ENCODE measurements around the gene HLA-DQA2.
"Not testable (repeated sequence)": the region's sequence is repeated elsewhere in the genome, so short reads cannot be mapped to it uniquely, and the experiment has no call there.

The HLA-DQA2 gene

DNA sequence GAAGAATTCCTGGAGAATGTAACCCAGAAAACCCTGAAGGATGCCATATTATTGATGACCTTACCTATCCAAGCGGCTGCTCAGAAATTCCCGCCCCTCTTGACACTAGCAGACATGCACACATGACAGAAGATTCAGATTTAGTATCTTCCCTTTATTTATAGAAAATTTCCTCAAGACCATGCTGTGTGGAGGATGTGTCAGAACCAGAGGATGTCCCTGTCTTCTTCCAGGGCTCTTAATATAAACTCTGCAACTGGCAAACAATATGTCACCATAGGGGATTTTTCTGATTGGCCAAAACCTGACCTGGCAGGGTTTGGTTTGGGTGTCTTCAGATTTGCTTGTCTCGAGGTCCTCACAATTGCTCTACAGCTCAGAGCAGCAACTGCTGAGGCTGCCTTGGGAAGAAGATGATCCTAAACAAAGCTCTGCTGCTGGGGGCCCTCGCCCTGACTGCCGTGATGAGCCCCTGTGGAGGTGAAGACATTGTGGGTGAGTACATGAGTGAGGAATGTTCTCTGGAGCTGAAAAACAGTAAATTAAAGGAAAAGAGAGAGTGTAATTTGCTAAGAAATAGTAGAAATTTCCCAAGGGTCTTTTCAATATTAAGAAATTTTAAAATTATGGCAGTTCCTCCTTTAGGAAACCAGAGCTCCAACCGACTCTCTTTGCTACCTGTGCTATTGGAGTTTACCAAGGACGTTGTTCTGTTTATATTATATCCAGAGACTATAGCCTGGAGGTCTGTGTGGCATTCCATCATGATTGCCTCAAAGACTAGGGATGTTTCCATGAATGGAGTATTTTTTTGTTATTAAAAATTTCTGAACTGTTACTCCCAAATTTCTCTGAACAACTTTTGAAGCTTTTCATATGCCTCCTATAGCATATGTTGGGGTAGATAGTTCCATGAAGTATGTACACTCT is at the start of gene HLA-DQA2:
Gene HLA-DQA2, plus strand, starts transcription at position 361 of the 930 bp plus-strand sequence. Its CDS starts 53 bp downstream, at position 414.
- no peak for DNase-seq

DNA sequence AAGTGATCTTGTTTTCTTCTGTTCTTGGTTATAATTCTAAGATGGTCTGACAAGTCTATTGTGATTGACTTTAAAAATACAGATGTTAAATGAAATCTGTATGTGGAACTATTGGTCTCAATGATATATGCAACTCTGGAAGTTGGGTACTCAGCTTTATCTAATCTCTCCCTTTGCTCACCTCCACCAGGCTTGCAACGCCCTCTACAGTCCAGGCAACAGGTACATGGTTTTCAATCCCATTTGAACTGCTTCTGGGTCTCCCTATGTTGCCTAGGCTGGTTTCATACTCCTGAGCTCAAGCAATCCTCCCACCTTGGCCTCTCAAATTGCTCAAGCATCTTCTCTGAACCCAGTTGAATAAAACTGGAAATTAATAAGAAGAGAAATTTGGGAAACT is 49.2 kb upstream of the HLA-DQA2 start:
- DNase-seq = peak; percentile 30 to 51

DNA sequence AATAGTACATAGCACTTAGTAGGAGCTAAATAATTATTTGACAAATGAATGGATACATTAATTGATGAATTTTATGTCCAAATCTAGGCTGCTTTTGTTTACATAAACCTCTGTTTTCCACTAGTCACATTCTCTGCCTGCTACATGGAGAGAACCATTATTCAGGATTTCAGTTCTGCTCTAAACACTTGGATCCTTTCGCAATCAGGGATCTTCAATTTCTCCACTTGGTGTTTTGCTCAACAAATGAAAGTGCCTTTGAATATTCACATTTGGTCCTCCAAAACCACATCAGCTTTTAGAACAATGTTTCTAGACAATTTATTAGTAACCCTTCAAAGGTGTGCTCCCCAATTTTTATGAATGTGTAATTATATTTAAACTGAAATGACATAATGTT is 44.2 kb upstream of the HLA-DQA2 start:
- DNase-seq = no peak

DNA sequence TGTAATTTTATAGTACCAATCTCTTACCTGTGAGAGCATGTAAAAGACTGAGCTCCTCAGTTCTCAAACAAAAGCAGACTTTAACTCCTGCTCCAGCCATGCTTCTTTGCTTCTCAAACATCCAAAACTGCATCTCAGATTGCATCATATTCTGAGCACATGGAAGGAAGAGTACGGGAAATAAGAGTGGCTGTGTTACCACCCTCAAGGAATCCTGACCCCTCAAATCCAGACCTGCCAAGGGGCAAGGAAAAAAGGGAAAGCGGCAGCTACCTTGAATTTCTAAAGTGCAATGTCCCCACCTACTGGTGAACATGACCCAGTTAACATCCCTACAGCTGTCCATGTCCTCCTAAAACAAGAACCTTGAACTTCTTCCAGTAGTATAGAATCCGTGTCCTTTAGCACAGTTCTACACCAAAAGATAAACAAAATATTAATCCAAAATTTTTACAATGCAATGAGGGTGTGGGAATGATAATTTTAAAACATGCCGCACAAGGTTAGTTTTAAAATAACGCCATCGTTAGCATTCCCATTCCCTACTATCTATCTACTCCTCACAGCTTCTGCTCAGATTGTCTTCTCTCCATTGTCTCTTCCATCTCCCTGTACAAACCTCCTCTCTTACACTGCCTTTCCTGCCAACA is 40.7 kb upstream of the HLA-DQA2 start:
- peak in 1 of 2 experiments; percentile 16 for DNase-seq

DNA sequence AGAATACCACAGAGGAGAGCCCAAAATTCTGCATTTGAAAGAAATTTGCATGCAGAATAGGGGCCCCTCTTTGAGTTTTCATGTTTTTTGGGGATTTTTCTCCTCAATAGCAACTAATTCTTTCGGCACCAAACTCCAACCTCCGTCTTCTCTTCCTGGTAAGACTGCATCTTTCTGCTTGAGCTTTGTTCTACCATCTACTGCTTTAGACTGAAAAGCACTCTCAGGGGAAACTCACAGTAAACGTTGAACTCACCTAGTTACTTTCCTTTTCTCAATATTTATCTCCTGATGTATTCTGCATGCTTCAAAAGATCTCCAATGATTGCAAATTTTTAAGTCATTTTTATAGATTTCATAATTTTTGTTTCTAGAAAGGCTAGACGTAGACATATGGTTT is 37.8 kb upstream of the HLA-DQA2 start:
- DNase-seq = no peak

DNA sequence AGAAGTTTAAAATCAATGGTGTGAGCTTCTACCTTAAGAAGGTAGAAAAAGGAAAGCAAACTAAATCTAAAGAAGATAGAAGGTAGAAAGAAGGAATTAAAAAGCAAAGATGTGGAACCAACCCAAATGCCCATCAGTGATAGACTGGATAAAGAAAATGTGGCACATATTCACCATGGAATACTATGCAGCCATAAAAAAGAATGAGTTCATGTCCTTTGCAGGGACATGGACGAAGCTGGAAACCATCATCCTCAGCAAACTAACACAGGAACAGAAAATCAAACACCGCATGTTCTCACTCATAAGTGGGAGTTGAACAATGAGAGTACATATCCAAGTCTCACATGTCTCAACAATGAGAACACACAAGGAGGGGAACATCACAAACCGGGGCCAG is 36.0 kb upstream of the HLA-DQA2 start:
- DNase-seq = not testable (repeated sequence)

DNA sequence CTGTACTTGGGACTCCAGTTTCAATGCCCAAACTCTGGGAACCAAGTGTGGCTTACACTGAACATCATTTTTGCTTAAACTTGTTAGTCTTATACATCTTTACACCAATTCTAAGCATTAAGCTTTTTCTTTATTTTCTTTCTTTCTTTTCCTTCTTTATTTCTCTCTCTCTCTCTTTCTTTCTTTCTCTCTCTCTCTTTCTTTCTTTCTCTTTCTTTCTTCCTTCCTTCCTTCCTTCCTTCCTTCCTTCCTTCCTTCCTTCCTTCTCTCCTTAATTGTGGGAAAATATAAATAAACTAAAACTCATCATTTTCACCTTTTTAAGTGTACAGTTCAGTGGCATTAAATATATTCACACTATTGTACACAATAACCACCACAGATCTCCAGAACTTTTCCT is 31.6 kb upstream of the HLA-DQA2 start:
- no peak for DNase-seq

DNA sequence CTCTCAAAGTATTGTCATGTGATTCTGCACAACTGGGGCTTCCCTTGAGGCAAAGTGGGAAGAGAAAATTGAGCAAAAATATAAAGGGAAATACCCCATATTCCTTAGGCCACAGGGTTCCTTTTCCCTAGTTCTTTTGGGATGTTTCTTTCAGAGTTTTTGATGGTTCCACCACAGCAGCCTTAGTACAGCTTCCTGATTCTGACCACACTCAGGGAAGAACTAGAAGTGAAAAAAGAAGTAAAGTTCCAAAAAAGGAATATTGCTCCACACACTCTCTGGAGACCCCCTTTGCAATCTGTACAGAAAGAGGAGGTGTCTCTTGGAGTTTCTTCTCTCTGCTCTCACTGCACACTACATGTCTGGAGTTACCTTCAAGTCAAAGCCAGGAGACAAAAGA is 27.9 kb upstream of the HLA-DQA2 start:
- DNase-seq = no peak

DNA sequence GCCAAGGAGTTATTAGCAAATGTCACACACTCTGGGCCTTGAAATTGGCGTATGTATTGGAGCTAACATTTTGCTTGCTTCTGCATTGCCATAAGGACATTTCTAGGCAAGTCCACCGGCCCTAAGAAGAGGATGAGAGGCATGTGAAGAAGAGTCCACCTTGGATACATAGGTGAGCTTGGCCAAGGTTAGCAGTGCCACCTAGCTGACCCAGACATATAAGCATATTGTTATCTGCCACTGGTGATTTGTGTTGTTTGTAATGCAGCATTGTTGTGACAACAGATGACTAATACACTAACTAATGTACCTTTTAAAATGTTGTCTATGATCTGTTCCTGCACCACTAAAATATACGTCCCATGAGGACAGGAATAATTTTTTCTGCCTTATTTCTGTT is 24.8 kb upstream of the HLA-DQA2 start:
- no peak for DNase-seq

DNA sequence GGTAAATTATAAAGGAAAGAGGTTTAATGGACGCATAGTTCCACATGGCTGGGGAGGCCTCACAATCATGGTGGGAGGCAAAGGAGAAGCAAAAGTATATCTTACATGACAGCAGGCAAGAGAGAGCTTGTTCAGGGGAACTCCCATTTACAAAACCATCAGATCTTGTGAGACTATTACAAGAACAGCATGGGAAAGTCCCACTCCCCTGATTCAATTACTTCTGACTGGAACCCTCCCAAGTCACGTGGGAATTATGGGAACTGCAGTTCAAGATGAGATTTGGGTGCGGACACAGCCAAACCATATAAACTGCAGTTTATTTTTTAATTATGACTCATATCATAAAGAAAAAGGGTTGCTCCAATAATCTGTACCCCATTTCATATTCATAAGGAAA is 22.3 kb upstream of the HLA-DQA2 start:
- DNase-seq = no peak

DNA sequence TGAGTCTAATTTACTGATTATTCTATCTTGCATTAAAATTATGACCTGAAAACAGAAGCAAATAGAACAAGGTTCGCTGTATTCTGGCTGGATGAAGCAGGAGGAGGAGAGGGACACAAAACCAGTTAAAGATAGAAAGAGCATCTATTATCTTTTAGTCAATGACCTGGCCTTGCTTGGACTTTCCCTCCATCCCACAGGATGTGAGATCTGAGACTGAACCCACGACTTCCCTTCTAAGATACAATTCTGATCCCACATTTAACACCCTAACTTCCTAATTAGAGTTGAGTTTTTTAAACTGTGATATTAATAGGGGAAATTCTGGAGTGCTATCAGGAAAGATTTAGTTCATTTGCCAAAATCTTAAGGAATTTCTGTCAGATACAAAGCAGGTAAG is 3.1 kb upstream of the HLA-DQA2 start:
- DNase-seq = no peak

DNA sequence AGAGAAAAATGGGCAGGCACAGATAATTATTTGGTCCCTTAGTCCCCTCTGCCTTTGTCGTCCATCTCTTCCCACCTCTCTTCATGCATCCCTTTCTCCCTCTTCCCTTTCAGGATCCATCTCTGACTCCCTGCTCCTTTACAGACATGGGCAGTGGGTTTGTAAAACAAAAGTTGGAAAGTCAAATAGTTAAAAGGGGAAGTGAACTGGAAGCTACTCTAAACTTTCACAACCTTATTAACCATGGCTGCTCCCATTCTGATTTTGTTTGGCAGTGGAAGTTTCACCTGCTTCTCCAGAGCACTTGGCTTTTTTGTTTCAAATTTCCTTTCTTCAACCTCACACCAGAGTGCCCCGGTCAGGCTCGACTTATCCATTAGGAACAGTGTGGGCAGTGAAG is 1.2 kb downstream of the HLA-DQA2 start:
- no peak for DNase-seq

DNA sequence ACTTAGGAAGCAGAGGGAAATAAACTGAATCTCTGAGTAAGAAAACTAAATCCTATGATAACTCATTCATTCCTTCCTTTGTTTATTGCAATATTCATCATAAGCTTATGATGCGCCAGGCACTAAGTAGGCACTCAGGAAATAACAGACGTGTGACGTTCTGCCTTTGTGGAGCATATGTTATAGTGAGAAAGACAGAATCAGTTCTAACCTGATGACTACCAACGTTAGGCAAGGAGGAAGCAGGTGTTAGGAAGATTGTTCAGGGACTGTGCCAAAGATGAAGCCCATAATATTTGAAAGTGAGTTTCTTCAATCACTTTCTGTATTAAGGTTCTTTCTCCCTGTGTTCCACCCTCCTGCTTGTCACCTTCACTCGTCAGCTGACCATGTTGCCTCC is 3.6 kb downstream of the HLA-DQA2 start:
- no peak for DNase-seq

DNA sequence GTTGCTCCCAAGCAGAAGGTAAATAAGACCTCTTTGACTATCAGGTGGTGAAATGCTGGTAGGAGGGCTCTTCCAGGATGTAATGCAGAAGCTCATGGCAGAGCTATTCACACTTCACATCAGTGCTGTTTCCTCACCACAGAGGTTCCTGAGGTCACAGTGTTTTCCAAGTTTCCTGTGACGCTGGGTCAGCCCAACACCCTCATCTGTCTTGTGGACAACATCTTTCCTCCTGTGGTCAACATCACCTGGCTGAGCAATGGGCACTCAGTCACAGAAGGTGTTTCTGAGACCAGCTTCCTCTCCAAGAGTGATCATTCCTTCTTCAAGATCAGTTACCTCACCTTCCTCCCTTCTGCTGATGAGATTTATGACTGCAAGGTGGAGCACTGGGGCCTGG is 4.5 kb downstream of the HLA-DQA2 start:
- not testable (repeated sequence) for DNase-seq

DNA sequence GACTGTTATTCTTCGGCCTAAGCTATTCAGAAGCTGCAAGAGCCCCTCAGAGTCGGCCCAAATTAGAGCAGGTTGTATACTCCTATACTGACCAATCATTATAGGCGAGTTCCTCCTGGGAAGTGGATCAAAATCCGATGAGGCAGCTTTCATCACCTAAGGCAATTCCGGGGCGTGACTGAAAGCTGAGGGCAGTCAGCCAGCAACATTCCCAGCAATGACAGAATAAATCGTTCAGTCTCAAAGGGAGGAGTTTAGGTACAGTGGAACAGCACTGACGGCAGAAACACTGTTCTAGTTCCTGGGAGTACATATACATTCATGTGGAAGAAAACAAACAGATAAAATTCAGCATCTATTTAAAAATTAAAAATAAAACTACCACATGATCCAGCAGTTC is 11.4 kb downstream of the HLA-DQA2 start:
- DNase-seq = no peak

DNA sequence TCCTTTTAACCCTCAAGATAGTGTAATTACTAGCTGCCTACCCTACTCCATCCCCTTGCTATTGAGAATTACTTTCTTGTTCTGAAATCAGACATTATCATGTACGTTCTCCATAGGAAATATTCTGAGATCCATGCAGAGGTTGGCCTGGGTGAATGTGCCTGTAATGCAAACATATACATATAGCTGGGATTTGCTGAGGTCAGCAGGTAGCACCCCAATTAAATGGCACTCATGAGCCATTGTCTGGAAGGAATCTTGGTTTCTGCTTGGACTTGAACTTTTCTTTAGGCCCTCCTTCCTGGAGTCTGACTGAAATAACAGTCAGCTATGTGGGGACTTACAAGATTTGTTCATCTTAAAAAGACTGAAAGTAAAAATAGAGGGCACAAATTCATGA is 18.5 kb downstream of the HLA-DQA2 start:
- no peak for DNase-seq

DNA sequence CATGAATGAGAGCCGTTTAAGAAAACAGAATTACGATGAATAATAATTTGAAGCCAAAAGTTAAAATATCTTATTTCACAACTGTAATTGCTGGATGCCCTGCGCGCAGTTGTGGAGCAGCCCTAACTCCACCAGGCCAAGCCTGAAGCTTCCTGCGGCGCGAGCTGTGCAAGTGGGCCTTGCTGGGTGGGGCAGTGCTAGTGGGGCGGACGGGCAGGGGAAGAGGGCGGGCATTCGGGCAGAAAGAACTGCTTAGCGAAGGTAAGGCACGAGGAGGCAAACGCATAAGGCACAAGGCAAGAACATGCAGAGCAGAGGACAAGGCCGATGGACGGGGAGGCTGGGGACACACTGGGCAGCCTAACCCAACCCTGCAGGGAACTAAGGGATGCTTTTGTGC is 19.9 kb downstream of the HLA-DQA2 start:
- DNase-seq = no peak

DNA sequence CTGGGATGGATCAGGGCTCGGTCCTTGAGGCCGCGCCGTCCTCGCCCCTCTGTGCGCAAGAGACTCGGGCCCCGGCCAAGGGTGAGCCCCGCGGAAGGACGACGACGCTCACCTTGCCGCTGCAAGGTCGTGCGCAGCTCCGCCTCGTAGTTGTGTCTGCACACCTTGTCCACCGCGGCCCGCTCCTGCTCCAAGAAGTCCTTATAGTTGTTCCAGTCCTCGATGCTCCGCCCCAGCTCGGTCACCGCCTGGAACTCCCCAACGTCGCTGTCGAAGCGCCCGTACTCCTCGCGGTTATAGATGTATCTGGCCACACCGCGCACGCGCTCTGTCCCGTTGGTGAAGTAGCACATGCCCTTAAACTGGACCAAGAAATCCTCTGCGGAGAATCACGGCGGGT is 20.4 kb downstream of the HLA-DQA2 start:
- DNase-seq = no peak

DNA sequence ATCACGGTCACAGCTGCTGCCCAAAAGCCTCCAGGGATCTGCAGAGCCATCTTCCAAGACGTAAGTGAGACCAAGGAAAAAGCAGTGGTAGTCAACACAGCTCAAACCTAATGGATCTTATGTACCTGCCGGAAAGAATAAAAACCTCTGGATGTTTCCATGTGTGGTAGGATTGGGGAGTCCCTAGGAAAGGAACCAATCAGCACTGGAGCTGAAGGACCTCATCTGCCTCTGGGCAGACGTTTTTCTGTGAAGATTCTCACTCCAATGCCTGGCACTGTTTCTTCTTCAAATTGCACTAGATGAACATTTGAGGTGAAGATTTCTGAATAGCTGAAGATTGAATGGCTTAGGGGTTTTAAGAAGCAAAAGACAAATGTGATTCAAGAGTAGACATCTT is 22.2 kb downstream of the HLA-DQA2 start, which contains the start of gene HLA-DQB2:
Gene HLA-DQB2, minus strand, starts transcription at position 112 of the 400 bp plus-strand sequence. Its CDS starts 62 bp downstream, at position 50.
- DNase-seq = no peak

DNA sequence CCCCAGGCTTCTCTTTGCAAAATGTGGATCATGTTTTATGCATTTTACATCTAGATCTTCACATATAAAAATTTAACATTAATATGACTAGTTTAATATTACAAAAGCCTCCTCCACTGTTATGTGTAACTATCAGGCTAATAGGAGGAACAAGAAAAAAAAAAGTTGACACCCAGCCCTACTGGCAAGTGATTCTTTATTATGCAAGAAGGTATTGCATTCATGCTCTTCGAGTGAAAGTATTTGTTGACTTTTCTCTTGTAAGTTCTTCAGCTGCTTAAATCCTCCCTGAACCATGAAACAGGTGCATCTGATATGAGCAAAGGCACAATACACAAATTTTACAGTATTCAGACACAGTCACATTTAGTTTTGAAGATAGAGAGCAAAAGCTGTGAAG is 22.9 kb downstream of the HLA-DQA2 start:
- no peak for DNase-seq

DNA sequence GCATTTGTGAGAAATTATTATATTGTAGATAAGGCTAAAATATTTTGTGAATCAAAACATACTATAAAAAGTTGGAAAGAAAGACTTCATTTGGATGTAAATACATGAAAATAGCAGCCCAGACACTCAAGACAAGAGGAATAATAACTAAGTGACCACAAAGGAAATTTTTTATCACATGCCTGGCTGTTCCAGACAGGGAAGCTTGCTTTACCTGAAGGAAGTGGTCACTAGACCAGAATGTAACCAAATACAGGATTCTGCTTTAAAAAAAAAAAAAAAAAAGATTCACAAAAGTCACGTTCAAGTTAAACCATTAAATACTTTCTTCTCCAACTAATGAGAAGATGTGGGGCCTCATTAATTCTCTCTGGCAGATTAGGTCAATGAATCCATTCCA is 31.5 kb downstream of the HLA-DQA2 start:
- DNase-seq = no peak

DNA sequence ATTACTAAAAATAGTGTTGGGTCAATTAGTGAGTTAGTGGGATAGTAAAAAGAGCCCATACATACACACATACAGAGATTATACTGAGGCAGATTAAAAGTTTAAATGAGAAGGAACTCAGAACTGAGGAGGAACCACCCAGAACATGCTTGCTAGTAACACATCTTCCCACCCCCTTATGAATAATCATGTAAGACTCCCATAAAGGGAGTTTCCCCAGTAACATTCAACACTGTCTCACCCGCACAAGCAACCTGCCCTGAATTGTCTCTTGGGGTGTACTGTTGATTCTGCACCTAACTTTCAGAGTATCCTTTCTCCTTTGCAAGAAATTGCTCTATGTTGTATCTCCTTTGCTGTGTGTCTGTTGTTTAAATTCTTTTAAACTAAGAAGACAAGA is 33.2 kb downstream of the HLA-DQA2 start:
- no peak for DNase-seq

DNA sequence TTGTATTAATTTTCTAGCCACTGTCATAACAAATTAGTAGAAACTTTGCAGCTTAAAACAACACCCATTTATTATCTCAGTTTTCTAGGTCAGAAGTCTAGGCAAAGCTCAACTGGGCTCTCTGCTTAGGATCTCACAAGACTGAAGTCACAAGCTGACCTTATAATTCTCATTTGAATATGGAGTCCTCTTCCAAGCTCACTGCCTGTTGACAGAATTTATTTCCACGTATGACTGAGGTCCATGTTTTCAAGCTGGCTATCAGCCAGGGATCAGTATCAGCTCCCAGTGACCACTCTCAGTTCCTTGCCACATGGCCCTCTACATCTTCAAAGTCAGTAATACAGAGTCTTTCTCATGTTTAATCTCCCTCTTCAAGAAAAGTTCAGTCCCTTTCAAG is 33.9 kb downstream of the HLA-DQA2 start:
- DNase-seq = no peak

DNA sequence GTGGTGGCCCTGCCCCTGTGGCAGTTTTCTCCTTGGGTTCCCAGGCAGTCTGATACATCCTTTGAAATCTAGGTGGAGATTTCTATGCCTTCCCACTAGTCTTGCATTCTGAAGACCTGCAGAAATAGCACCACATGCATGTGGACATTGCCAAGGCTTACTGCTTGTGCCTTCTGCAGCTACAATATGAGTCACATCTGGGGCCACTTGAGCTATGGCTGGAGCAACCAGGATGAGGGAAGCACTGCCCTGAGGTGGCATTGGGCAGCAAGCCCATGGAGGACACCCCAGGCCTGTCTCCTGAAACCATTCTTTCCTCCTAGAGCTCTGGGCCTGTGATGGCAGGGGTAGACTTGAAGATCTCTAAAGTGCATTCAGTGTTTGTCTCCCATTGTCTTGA is 37.8 kb downstream of the HLA-DQA2 start:
- DNase-seq = no peak

Measured in stimulated activated CD4-positive, alpha-beta T cell treated with anti-CD3 and anti-CD28 coated beads, Interleukin-4, amount 100 ng/mL, for 4 hours (primary cell).